ENCODE data around the gene CBLB. TPM values are rescaled to one million over a fixed set of nuclear protein-coding genes. Genes with fewer than 3 reads are reported as not detected.

CBLB gene
- total RNA-seq, 2 experiments from 2014 or later = 24.5 to 38.5 TPM

DNA sequence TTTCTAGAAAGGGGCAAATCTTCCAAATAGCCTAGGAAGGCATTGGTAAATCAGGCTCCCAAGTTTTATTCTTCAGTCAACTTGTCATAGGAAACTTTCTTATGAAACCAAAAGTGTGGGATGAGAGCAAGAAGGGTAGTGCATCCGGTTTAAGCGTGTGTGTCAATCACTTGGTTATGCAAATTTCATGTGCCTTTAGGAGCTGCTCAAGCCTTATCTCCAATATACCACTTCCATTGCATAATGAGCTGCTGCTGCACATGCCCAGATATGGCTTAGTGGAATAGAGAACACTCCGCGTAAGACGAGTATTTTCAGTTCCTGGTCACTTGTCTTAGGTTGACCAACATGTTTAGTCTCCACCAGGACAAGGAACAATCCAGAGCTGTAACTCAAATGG, 242.1 kb downstream of the CBLB start:
- CTCF ChIA-PET (ENCODE audit: unreplicated experiment) = no interaction called here
- Histone ChIP-seq H3K9me2 (ENCODE audit: insufficient read depth, low read length) (no peaks in the 10 kb centered on the region), H3K27ac (ENCODE audit: low read depth, low read length, poor library complexity, severe bottlenecking) (no peak overlapping the region), H3K4me3 (ENCODE audit: low read depth, low read length, poor library complexity, severe bottlenecking) (no peak overlapping the region), H4K20me1 (ENCODE audit: insufficient read depth, low read length) (no peaks in the 10 kb centered on the region), H3K36me3 (ENCODE audit: insufficient read depth, low read length) (no peaks in the 10 kb centered on the region), H3K4me1 (ENCODE audit: insufficient read depth, low read length, poor library complexity, severe bottlenecking) (no peaks in the 10 kb centered on the region), H3K4me2 (ENCODE audit: low read length) (no peak overlapping the region), H3K79me2 (ENCODE audit: insufficient read depth, low read depth, low read length) (no peaks in the 10 kb centered on the region), H2AFZ (ENCODE audit: low read length) (no peak overlapping the region), H3K9me3 (ENCODE audit: low read length) (no peaks in the 10 kb centered on the region)
- intact Hi-C loops (cut with micrococcal nuclease; ENCODE audit: unreplicated experiment) = no loop called here
- no peak for DNase-seq (ENCODE audit: low spot score)
- POLR2A ChIA-PET = interaction anchor here (0.7 to 0.8 kb wide), 3 partner anchors 9 to 616 kb away, joined by 3 read pairs; no protein-coding TSS in a partner anchor
- no TSS peak for BruUV-seq (replicated peaks)
- TF ChIP-seq, protein P1, sequence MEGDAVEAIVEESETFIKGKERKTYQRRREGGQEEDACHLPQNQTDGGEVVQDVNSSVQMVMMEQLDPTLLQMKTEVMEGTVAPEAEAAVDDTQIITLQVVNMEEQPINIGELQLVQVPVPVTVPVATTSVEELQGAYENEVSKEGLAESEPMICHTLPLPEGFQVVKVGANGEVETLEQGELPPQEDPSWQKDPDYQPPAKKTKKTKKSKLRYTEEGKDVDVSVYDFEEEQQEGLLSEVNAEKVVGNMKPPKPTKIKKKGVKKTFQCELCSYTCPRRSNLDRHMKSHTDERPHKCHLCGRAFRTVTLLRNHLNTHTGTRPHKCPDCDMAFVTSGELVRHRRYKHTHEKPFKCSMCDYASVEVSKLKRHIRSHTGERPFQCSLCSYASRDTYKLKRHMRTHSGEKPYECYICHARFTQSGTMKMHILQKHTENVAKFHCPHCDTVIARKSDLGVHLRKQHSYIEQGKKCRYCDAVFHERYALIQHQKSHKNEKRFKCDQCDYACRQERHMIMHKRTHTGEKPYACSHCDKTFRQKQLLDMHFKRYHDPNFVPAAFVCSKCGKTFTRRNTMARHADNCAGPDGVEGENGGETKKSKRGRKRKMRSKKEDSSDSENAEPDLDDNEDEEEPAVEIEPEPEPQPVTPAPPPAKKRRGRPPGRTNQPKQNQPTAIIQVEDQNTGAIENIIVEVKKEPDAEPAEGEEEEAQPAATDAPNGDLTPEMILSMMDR (conservative IDR thresholded peaks at IDR 0.05; ENCODE audit: low read length) = no peak
- TF ChIP-seq EZH2phosphoT487 (IDR thresholded peaks at IDR 0.05; ENCODE audit: borderline replicate concordance, low read depth, low read length) = no peak

DNA sequence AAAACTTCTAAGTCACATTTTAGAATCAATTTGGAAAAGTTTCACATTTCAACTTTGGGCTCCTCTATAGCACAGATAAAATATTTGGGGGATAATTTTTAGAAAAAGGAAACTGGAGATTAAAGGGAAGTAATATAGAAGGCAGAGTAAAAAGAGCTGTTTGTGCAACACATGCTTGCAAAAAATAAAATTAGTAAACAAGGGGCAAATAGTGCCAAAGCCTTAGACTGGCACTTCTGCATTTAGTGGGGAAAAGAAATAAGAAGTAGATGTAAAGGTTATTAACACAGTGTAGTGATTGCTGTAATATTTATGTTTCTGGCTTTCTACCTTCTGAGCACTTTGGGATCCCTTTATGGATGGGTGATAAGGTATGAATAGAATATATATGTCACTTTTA, 246.6 kb downstream of the CBLB start:
- no peaks in the 10 kb centered on the region for H3K9me2 ChIP-seq (ENCODE audit: insufficient read depth, low read length)
- no TSS peak for BruUV-seq (replicated peaks)
- no peaks in the 10 kb centered on the region for H3K79me2 ChIP-seq (ENCODE audit: insufficient read depth, low read depth, low read length)
- no peak for DNase-seq (ENCODE audit: low spot score)
- no peak overlapping the region for H2AFZ ChIP-seq (ENCODE audit: low read length)
- no peak overlapping the region for H3K4me3 ChIP-seq (ENCODE audit: low read depth, low read length, poor library complexity, severe bottlenecking)
- no peak overlapping the region for H3K27ac ChIP-seq (ENCODE audit: low read depth, low read length, poor library complexity, severe bottlenecking)
- H3K4me2 ChIP-seq (ENCODE audit: low read length) = no peak overlapping the region
- CTCF ChIA-PET (ENCODE audit: unreplicated experiment) = no interaction called here
- no peaks in the 10 kb centered on the region for H4K20me1 ChIP-seq (ENCODE audit: insufficient read depth, low read length)
- POLR2A ChIA-PET = no interaction called here
- TF ChIP-seq EZH2phosphoT487 (IDR thresholded peaks at IDR 0.05; ENCODE audit: borderline replicate concordance, low read depth, low read length) = no peak
- TF ChIP-seq, protein P1 (conservative IDR thresholded peaks at IDR 0.05; ENCODE audit: low read length) = no peak
- H3K4me1 ChIP-seq (ENCODE audit: insufficient read depth, low read length, poor library complexity, severe bottlenecking) = no peaks in the 10 kb centered on the region
- no peaks in the 10 kb centered on the region for H3K9me3 ChIP-seq (ENCODE audit: low read length)
- H3K36me3 ChIP-seq (ENCODE audit: insufficient read depth, low read length) = no peaks in the 10 kb centered on the region
- intact Hi-C loops (cut with micrococcal nuclease; ENCODE audit: unreplicated experiment) = no loop called here

DNA sequence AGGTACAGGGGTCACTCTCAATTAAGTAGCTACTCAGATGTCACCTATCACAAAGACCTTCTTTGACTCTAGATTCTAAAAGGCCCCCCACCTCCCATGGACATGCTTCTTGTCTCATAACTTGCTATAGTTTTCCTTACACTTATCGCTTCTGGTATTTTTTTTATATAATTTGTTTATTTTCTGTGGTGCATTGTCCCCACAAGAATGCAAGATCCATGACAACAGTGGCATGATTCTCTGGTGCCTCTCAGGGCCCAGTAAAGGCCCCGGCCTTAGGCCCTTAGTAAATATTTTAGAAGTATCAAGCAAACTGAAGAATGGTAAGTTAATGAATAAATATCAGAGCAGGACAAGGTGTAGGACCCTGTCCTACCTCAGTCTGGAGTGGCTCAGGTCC, 248.6 kb downstream of the CBLB start:
- Histone ChIP-seq H3K4me3 (ENCODE audit: low read depth, low read length, poor library complexity, severe bottlenecking) (no peak overlapping the region), H4K20me1 (ENCODE audit: insufficient read depth, low read length) (no peaks in the 10 kb centered on the region), H3K4me1 (ENCODE audit: insufficient read depth, low read length, poor library complexity, severe bottlenecking) (no peaks in the 10 kb centered on the region), H3K79me2 (ENCODE audit: insufficient read depth, low read depth, low read length) (no peaks in the 10 kb centered on the region), H3K4me2 (ENCODE audit: low read length) (no peak overlapping the region), H3K9me3 (ENCODE audit: low read length) (no peaks in the 10 kb centered on the region), H3K27ac (ENCODE audit: low read depth, low read length, poor library complexity, severe bottlenecking) (no peak overlapping the region), H2AFZ (ENCODE audit: low read length) (no peak overlapping the region), H3K9me2 (ENCODE audit: insufficient read depth, low read length) (no peaks in the 10 kb centered on the region), H3K36me3 (ENCODE audit: insufficient read depth, low read length) (no peaks in the 10 kb centered on the region)
- intact Hi-C loops (cut with micrococcal nuclease; ENCODE audit: unreplicated experiment) = no loop called here
- CTCF ChIA-PET (ENCODE audit: unreplicated experiment) = no interaction called here
- TF ChIP-seq, protein P1 (conservative IDR thresholded peaks at IDR 0.05; ENCODE audit: low read length) = no peak
- no peak for DNase-seq (ENCODE audit: low spot score)
- BruUV-seq (replicated peaks) = no TSS peak
- POLR2A ChIA-PET = no interaction called here

Data from OCI-LY7 (cell line).